Metanephros (tissue), 1 donor: Measurements from ENCODE around the gene REV3L. TPM values are rescaled to one million over a fixed set of nuclear protein-coding genes. Genes with fewer than 3 reads are reported as not detected.

Source experiments
- total RNA-seq: library from RNA; depleted of rRNA; stranded (reverse); fragments of >200 nt; gene quantifications from one replicate; pipeline ENCODE4 v1.2.3, GENCODE V29; 2014

The REV3L gene, protein sequence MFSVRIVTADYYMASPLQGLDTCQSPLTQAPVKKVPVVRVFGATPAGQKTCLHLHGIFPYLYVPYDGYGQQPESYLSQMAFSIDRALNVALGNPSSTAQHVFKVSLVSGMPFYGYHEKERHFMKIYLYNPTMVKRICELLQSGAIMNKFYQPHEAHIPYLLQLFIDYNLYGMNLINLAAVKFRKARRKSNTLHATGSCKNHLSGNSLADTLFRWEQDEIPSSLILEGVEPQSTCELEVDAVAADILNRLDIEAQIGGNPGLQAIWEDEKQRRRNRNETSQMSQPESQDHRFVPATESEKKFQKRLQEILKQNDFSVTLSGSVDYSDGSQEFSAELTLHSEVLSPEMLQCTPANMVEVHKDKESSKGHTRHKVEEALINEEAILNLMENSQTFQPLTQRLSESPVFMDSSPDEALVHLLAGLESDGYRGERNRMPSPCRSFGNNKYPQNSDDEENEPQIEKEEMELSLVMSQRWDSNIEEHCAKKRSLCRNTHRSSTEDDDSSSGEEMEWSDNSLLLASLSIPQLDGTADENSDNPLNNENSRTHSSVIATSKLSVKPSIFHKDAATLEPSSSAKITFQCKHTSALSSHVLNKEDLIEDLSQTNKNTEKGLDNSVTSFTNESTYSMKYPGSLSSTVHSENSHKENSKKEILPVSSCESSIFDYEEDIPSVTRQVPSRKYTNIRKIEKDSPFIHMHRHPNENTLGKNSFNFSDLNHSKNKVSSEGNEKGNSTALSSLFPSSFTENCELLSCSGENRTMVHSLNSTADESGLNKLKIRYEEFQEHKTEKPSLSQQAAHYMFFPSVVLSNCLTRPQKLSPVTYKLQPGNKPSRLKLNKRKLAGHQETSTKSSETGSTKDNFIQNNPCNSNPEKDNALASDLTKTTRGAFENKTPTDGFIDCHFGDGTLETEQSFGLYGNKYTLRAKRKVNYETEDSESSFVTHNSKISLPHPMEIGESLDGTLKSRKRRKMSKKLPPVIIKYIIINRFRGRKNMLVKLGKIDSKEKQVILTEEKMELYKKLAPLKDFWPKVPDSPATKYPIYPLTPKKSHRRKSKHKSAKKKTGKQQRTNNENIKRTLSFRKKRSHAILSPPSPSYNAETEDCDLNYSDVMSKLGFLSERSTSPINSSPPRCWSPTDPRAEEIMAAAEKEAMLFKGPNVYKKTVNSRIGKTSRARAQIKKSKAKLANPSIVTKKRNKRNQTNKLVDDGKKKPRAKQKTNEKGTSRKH (N-terminal part only)
- 50.3 TPM for total RNA-seq

DNA sequence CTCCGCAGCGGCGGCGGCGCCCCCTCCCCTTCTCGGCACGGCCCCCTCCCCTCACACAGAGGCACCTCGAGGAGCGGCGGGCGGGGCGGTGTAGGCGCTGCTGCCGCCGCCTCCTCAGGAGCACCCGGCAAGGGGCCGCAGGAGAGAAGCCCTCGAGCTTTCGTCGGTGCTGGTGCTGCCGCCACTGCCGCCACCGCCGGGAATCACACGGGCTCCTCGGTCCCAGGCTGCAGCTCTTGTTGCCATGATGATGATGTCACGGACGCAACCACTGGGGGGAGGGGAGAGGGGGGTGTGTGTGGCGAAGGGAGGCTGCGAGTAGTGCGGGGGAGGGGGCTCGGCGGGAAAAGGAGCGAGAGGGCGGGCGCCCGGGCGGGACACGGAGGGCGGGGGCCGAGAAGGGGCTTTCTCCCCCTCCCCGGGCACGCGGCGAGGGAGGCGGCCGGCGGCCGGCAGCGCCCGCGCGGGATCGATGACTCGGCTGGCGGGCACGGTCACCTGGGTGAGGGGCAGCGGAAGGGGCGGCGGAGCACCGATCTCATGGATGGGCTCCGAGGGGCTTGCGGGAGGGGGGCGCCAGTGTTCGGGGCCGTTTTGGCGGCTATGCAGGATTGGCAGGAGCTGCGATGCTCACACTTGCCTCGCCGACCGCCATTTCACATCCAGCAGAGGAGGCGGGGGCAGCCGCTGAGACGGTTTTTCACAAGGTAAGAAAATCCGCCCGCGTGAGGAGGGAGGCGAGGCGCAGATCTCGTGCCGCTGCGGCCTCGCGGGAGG lies at the start of gene REV3L:
Gene REV3L, minus strand, starts transcription at position 260 of the 777 bp plus-strand sequence. CDS start 330 bp downstream, outside the sequence.

Other genes starting within 250 kb of the REV3L start
- gene TRAF3IP2, start 122.7 kb upstream of the REV3L start, total RNA-seq = 29.3 TPM